ENCODE data around the gene BMP6.

- TF ChIP-seq SP1 (IDR thresholded peaks at IDR 0.05; ENCODE audit: low read depth, low read length) (no peak), RAD51 (IDR thresholded peaks at IDR 0.05) (no peak), NFXL1 (IDR thresholded peaks at IDR 0.05; ENCODE audit: borderline replicate concordance) (no peak), CTCF (IDR thresholded peaks at IDR 0.05 in 2 of 3, conservative IDR thresholded peaks at IDR 0.05 in 1 of 3; ENCODE audit: control insufficient read depth in 2 of 3, extremely low read depth in 1 of 3, insufficient read depth in 1 of 3, low read depth in 3 of 3, low read length in 3 of 3) (no peak), HCFC1 (IDR thresholded peaks at IDR 0.05; ENCODE audit: low read length) (no peak), STAT3 (IDR thresholded peaks at IDR 0.05; ENCODE audit: low read depth, low read length) (no peak), RB1 (IDR thresholded peaks at IDR 0.05; ENCODE audit: borderline replicate concordance) (no peak), FOXK2 (IDR thresholded peaks at IDR 0.05) (no peak), EZH2 (IDR thresholded peaks at IDR 0.05; ENCODE audit: borderline replicate concordance, control insufficient read depth, low read depth, low read length) (no peak)
Measured at GRCh38 chr6:7883381-7883780, 157.5 kb downstream of the BMP6 start.
